Activated effector memory CD4-positive, alpha-beta T cell treated with anti-CD3 and anti-CD28 coated beads, Interleukin-2, amount 50 U/mL, for 16 hours (primary cell): Measurements from ENCODE around the gene RHEB.

ENCODE experiments used
- DNase-seq: peaks from one replicate; pipeline ENCODE4 v3.0.0-alpha.2; 2020

The RHEB gene

DNA sequence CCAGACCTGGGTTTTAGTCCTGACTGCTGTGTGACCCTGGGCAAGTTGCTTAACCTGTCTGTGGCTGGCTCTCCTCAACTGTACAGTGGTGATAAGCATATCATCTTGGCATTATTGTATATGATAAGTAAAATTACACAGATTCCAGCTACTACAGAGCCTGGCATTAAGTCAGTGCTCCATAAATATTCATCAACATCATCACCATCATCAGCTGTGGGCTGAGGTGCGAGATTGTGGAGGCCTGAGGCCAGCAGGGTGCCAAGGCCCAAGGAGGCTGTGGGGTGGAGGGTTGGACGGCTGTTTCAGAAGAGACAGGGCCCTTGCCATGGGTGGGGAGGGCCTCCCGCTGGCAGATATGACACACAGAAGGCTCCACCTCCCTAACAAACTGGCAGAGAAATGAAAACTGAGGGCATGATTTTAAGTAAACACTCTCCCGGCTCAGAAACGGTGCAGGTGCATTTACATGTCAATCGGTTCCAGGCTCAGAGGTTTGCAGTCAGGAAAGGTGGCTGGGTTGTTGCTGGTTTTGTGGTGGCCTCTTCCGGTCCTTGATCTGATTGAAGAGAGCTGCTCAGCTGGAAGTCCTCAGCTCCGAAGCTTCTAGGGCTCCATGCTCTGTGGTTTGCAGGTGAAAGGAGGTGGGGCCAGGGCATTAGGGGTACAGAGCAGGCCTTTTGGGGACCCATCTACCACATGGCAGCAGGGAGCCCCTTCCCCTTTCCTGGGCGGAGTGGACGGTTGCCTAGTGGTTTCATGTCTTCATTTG is 89.9 kb downstream of the RHEB start:
- peak; percentile 77 for DNase-seq

GRCh38 chr7:151429237-151429559 is 90.5 kb downstream of the RHEB start:
- peak; percentile 58 for DNase-seq

DNA sequence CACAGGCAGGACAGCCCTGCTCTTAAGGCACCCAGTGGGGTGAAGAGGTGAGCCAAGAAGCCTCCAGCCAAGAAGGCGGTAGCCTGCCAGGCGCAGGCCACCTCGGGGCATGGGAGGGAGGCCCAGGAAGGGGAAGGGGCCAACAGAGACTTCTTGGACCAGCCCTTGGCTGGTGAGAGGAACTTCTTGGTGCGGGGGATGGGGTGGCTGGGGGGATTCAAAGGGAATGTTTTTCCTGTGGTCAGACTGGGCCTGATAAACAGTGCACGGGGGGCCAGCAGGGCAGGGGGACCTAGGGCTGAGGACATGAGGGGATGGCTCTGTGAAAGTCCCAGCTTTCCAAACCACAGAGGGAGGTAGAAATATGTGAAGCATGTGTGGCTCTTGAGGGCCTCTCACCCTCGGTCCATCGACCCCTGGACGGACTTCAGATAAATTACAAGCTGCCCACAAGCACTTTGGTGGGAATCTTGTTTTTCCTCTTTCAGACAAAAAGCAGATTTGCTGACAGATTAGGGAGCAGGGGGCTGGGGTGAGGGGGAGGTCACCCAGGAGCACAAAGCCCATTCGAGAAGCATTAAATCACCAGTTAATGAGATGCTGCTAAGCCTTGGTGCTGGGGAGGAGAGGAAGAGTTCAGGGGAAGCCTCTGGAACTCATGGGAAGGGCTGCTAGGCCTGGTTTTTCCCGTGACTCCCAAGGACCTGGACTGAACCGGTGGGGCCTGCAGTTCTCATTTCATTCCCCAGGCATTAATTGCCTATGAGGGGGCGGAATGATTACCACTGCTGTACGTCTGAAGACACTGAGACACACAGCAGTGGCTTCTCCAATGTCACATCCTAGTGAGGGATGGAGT is 91.1 kb downstream of the RHEB start:
- DNase-seq, result peak; percentile 56

GRCh38 chr7:151427705-151428377 is 91.9 kb downstream of the RHEB start:
- peak; percentile 37 for DNase-seq

DNA sequence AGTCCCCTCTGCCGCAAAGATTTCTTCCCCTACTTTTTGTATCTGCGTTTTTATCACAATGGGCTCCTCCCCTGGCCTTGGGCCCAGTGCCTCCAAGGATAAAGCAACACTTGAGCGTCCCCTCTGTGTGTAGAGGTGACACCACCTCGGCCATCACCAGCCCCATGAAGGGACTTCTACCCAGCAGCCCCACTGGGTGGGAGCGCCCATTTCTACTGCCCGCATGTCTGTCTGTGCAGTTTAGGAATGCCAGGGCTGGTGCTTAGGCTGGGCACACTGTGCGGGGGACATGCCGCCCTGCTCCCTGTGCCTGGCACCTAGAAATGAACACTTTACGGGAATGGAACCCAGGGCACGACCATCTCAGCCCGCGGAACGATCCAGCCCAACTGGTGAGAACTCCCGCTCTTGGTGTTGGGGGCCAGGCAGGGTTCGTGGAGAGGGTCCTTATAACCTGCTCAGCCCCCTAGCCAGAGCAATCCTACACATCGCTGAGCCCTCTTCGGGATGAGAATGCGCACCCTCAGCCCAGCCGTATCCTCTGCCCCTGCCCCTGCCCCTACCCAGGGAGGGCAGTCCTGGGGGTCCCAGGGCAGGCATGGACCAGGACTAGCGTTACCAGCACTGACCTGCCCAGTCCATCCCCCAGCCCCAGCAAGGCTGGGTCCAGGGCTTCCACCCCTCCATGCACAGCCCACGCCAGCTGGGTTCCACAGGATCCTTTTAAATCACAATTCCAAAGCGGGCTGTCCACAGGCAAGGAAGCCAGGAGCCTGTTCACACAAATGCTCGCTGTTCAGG is 92.6 kb downstream of the RHEB start:
- peak; percentile 46 for DNase-seq

GRCh38 chr7:151426441-151426903 is 93.2 kb downstream of the RHEB start:
- DNase-seq, result peak; percentile 22

GRCh38 chr7:151425670-151426440 is 93.8 kb downstream of the RHEB start:
- DNase-seq, result no peak

GRCh38 chr7:151424799-151425198 is 94.9 kb downstream of the RHEB start:
- DNase-seq, result no peak

DNA sequence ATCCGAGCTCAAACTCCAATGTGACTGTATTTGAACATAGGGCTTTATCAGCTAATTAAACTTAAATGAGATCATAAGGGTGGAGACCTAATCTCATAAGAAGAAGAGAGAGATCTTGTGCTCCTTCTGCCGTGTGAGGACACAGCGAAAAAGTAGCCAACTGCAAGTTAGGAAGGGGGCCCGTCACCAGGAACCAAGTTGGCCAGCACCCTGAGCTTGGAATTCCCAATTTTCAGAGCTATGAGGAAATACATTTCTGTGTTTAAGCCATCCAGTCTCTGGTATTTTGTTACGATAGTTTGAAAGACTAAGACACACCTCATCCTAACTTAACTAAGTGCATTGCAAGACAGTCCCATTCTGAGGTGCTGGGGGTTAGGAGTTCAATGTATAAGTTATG is 95.8 kb downstream of the RHEB start:
- DNase-seq, result no peak

DNA sequence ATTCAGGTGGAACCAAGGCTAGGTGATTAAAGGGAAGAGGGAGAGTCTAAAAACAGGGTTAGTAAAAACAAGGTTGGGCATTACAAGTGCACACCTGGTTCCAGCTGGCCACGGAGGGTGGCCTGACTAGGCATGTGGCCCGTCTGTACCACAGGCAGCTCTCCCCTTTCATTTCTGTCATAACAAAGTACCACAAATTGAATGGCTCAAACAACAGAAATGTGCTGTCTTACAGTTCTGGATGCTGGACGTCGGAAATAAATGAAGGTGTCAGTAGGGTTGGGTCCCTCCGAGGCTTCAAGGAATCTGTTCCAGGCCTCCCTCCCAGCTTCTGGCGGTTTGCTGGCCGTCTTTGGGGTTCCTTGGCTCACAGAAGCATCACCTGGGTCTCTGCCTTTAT is 96.5 kb downstream of the RHEB start:
- DNase-seq, result no peak

DNA sequence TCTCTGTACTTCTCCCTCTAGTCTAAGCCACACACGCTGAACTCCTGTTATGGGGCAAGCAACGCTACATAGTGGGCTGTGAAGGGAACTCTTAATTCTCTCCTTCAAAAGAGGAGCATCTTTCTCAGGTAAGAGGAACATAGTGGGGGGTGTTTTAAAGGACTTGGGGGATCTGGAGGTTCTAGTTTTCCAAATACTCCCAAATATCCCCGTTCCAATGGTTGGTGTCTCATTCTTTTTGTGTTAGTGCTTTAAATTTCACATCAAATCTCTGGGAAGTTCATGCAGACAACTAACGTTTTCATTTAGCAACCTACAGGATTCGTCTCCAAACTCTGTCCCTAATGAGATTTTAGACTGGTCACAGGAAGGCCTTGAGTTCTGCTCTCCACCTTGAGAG is 97.5 kb downstream of the RHEB start:
- DNase-seq, result no peak

DNA sequence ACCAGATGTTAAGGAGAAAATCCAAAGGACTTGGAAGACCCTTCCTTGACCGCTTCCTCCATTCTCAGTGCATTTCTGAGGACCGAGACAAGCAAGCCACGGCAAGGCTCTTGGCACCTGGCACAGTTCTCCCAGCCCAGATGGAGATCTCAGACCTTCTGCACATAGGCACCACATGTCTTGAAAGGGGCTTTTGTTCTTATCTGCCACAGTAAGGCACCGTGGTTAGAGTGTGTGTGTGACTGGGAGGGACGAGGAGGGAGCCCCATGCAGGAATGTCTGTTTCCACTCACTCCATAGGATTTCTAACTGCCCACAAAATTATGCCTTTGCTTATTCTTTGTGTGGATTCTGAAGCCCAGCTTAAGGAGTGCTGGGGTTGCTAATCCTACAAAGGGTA is 99.6 kb downstream of the RHEB start:
- no peak for DNase-seq

- peak; percentile 21 for DNase-seq
Observed at GRCh38 chr7:151416941-151417315, 102.8 kb downstream of the RHEB start.

GRCh38 chr7:151416112-151416940 is 103.4 kb downstream of the RHEB start:
- peak; percentile 34 for DNase-seq
